Umbilical cord (tissue), 2 donors: Measurements from ENCODE around the gene HEMK1. TPM values are rescaled to one million over a fixed set of nuclear protein-coding genes. Genes with fewer than 3 reads are reported as not detected.

ENCODE experiments used
- DNase-seq: peaks from one replicate; pipeline ENCODE4 v3.0.0-alpha.2; 2015; ENCODE audit warnings: low spot score
- total RNA-seq: library from RNA; depleted of rRNA; stranded (reverse); fragments of >200 nt; gene quantifications from one replicate; pipeline ENCODE4 v1.2.3, GENCODE V29; 2014; ENCODE audit warnings: low replicate concordance; ENCODE audit not compliant: insufficient read depth

Gene HEMK1
- total RNA-seq, 1 donor from 2014 or later, result 17.8 TPM

DNA sequence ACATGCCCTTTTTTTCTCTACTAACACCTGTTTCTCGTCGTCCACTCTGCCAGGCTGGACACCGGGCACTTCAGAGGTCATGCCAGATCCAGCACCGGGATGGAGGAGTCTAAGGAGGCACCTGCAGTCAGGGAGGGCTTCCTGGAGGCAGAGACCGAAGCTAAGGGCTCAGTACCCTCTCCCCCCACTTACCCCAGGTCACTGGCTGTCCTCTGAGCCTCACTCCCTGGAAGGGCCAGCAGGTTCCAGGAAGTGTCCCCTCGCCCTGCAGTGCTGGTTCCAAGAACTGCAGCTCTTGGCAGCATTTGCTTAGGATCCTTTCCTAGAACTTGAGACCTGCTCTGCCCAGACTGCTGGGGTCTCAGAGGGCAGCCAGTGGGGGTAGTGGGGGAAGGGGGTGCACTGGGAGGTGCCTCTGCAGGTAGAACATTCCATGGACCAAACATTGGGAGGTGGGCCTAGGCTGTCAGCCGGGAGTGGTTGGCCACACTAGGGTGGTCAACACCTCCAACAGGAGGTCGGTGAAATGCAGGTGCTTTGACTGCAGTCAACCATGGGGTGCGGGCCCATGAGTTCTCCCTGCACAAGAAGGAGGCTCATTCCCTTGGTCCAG lies 30.9 kb downstream of the HEMK1 start:
- DNase-seq, result no peak

GRCh38 chr3:50600841-50601591 lies 31.7 kb downstream of the HEMK1 start:
- DNase-seq, result peak; percentile 98

GRCh38 chr3:50602595-50603191 lies 33.4 kb downstream of the HEMK1 start:
- DNase-seq, result peak; percentile 50

- DNase-seq, result no peak
These were observed 34.2 kb downstream of the HEMK1 start for GRCh38 chr3:50603261-50604109.

DNA sequence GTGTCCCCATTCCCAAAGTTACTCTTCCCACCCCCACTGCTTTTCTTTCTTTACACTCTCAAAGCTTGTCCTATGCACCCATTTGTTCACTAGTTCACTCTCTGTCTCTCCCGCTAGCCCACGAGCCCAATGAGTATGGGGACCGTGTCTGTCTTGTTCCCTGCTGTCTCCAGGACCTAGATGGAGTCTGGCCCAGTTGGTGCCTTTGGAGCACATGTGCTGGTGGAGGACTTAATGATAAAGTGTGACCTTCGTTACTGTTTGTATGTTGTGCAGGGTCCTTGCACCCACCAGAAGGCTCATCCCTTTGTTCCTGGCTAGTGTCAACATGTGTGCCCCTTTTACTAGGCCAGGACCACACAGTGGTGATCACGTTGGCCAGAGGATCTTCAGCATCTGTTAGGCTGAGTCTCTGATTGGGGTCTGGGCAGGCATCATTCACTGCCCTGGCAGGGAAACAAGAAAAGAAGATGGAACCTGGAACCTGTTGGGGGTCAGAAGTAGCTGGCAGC lies 34.8 kb downstream of the HEMK1 start:
- no peak for DNase-seq

DNA sequence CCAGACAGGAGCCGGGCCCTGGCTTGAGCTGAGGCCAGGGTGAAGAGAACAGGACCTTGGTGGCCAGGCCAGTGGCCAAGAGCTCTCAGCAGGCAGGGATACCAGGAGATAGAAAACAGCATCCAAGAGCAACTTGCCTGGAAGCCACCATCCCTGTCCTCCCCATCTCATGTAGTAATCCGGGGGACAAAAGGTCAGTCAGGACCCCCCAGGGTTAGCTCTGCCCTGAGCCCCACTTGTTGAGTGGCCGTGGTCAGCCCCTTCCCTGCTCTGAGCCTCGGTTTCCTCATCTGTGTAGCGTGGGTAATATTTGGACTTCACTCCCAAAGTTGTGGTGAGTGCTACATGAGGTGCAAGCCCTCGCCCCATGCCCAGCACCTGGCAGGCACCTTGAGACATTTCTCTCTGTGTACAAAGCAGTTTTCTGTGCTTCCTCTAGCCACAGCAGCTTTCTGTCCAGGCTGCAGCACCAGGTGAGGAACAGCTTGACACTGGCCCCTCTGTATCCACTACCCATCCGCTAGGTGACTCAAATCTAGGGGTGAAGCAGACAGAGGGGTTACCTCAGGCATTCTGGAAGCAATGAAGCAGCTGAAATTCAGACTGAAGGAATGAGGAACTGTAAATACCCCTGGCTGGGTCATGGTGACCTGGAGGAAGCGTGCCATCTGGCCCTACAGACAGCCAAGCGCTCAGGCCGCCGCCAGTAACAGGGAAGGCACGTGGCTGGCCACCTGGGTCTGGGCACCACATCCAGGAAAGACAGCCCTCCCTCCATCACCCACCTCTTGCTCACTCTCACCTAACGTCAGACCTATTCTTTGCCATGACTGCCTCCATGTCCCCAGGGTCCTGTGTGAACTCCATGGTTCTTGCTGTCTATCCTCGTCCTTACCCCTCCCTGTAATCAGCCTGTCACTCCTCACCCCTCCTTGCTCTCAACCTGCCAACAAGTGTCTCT lies 35.6 kb downstream of the HEMK1 start:
- DNase-seq, result no peak

- no peak for DNase-seq
These were observed 36.6 kb downstream of the HEMK1 start for GRCh38 chr3:50605901-50606326.

- DNase-seq, result no peak
These were observed 37.3 kb downstream of the HEMK1 start for GRCh38 chr3:50606596-50606995.

DNA sequence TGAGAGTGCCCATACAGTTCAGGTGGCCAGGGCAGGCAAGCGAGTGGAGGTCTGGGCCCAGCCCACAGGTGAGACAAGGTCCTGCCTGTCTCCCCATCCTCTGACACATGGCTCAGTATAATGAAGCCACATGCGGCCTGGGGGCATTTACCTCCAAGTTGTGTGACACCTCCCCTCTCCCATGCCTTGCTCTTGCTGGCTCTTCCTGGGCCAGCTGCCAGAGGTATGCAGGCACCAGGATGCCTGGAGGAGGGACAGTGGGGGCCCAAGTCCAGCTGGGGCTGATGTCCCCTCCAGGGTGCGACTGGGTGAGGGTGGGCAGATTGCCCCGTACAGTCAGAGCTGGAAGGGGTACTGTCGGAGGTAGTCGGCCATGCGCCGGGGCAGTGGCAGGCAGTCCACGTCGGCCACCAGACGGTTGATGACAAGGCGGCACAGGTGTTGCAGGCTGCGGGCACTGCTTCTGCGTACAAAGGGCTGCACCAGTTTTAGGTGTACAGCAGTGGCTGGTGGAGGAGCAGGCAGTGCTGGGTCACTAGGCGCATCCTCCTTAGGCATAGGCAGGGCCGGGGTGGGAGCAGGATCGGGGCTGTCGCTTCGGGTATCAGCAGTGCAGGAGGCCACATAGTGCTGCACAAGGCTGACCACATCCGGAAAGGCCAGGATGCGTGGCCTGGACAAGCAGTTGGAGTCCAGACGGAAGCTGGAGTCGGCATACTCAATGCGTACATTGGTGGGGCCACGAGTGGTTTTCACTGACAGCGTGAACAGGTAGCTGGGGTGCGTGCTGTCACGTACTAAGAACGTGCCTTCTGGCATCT lies 38.2 kb downstream of the HEMK1 start:
- DNase-seq, result no peak

DNA sequence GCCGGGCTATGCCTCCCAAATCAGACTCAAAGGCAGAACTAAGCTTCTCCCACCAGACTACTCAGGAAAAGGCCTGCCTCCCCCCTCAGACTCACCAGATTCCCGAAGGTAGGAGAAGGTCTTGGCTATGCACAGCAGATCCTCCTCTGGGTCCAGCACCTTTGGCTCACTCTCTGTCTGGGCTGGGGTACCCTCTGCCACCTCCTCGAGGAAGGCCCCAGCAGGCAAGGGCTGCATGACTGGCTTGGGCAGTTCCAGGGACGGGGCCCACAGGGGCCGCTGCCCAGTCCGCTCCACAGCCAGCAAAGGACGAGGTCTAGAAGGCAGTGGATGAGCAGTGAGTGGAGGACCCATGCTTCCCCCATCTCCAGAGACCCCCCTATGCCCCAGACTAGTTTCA lies 39.0 kb downstream of the HEMK1 start:
- no peak for DNase-seq

GRCh38 chr3:50609071-50609762 lies 39.9 kb downstream of the HEMK1 start:
- no peak for DNase-seq

- DNase-seq, result no peak
These were observed 40.4 kb downstream of the HEMK1 start for GRCh38 chr3:50609763-50610085.

DNA sequence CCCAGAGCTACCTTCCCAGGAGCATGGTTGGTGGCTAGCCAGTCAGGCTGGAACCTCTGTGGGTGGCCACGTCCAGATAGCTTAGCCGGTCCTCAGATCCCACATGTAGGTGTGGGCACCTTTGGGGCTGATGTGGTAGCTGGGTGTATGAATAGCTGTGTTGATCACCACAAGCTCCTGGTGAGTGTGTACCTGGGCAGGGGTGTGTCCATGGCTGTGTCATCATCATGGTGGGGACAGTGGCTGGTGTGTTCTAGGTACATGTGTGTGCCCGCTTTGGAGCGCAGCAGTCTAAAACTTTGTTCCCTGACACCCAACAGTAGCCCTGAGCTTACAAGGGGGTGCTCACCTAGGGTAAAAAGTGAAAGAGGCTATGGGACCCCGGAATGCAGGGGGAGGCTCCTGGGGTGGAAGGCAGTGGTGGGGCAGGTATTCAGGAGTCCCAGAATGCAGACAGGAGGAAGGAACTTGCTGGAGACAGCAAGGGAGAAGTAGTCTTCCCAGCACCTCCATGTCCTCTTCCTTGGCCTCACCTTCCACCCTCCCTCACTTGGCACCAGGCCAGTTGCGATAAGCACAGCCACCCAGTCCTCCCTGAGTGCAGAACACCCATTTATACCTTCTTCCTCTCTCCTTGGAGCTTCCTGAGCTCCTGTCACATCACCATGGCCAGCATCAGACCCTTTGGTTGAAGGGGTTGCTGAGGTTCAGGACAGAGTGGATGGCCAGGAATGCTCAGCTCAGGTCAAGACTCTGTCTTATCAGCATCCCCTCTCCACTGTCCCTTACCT lies 41.1 kb downstream of the HEMK1 start:
- DNase-seq, result peak; percentile 38

DNA sequence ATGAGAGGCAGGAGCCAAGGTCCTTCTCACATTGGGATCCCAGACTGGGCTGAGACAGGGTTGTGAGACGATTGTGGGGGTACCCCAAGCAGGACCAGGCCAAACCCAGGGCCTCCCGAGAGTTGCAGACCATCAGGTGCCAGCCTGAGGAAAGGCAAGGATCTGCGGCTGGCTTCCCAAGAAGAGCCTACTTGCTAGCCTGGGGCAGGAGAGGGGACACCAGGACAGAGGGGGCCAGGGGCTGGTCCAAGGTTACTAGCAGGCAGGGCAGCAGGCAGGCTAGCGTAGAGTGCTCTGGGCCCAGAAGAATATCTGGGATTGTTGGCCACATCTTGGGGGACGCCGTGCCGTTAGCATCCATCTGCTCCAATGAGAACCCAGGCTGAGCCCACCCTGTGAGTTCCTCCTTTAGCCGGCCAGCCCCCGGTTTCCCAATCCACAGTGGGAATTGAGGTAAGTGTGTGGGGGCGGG lies 41.7 kb downstream of the HEMK1 start:
- no peak for DNase-seq

- DNase-seq, result peak; percentile 100
These were observed 42.3 kb downstream of the HEMK1 start, which contains the start of gene CISH for GRCh38 chr3:50611464-50612233. Gene CISH (minus strand): TSS chr3:50611774. CDS start chr3:50611650, 124 bp downstream.

DNA sequence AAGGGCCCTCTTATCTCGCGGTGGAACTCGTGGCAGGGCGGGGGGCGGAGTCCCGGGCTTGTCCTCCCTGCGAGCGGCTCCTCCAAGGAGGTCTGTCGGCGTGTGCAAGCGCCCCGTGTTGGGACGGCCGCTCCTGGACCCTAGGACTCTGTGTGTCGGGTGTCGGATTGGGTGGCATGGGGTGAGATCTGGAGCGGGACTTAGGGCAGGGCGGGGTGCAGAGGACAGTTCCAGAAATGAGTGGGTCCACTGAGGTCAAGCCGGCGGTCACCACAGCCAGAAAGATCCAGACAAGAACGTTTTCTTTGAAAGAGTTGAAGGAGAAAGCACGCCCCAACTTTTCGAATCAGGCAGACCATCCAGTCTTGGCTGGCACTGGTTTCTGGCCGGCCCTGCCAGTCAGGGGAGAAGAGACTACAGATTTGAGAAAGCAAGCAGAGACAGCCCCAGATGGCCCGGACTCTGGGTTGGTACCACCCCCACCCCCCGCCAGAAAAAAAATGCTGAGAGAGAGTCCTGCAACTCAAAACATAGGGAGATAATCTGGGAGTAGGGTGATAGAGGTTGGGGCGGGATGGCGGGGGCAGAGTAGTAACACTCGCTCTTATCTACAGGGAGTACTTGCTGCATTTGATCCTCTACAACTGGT lies 43.0 kb downstream of the HEMK1 start:
- DNase-seq, result peak; percentile 86
